MM.1S (cell line): ENCODE measurements around the gene MEGF11.

ENCODE experiments used
- DNase-seq: peaks from one replicate; pipeline ENCODE4 v3.0.0-alpha.2; 2015
- H2AFZ ChIP-seq: fragments of 300-600 bp; sonication (generic); 2 replicates; pipeline ENCODE4 v1.6.0; 2016; ENCODE audit warnings: antibody characterized with exemption, low read length
- H3F3A ChIP-seq: fragments of 300-600 bp; sonication (generic); 2 replicates; pipeline ENCODE4 v1.6.1; 2016; ENCODE audit warnings: mild to moderate bottlenecking, antibody characterized with exemption, low read length, moderate library complexity, mixed read lengths; ENCODE audit not compliant: insufficient read depth
- H3K27ac ChIP-seq: fragments of 300-600 bp; sonication (generic); 2 replicates; pipeline ENCODE4 v1.5.1; 2016; ENCODE audit warnings: mild to moderate bottlenecking, low read length
- H3K27me3 ChIP-seq: fragments of 300-600 bp; sonication (generic); replicated peaks from 2 replicates; pipeline ENCODE4 v1.6.0; 2016; ENCODE audit warnings: low read length; ENCODE audit not compliant: insufficient read depth
- H3K36me3 ChIP-seq: fragments of 300-600 bp; sonication (generic); replicated peaks from 2 replicates; pipeline ENCODE4 v1.6.1; 2016; ENCODE audit warnings: mild to moderate bottlenecking, low read length, mixed read lengths; ENCODE audit not compliant: insufficient read depth
- H3K4me1 ChIP-seq: fragments of 300-600 bp; sonication (generic); 2 replicates; pipeline ENCODE4 v1.6.1; 2016; ENCODE audit warnings: low read length, mixed read lengths
- H3K4me2 ChIP-seq: fragments of 300-600 bp; sonication (generic); 2 replicates; pipeline ENCODE4 v1.6.0; 2016; ENCODE audit warnings: low read depth, low read length
- H3K4me3 ChIP-seq: fragments of 300-600 bp; sonication (generic); 2 replicates; pipeline ENCODE4 v1.5.1; 2016; ENCODE audit warnings: low read length, mixed read lengths
- H3K79me2 ChIP-seq: fragments of 300-600 bp; sonication (generic); 2 replicates; pipeline ENCODE4 v1.6.1; 2016; ENCODE audit warnings: mixed run types, low read length, mixed read lengths
- H3K9ac ChIP-seq: fragments of 300-600 bp; sonication (generic); 2 replicates; pipeline ENCODE4 v1.6.1; 2016; ENCODE audit warnings: low read length, mixed read lengths
- H3K9me2 ChIP-seq: fragments of 300-600 bp; sonication (generic); replicated peaks from 2 replicates; pipeline ENCODE4 v1.6.1; 2016; ENCODE audit warnings: mild to moderate bottlenecking, low read length, mixed read lengths; ENCODE audit not compliant: insufficient read depth
- H3K9me3 ChIP-seq: fragments of 300-600 bp; sonication (generic); replicated peaks from 2 replicates; pipeline ENCODE4 v1.6.1; 2016; ENCODE audit warnings: mild to moderate bottlenecking, low read length, mixed read lengths; ENCODE audit not compliant: insufficient read depth
- H4K20me1 ChIP-seq: fragments of 300-600 bp; sonication (generic); 2 replicates; pipeline ENCODE4 v1.6.1; 2016; ENCODE audit warnings: mild to moderate bottlenecking, low read length, moderate library complexity, mixed read lengths; ENCODE audit not compliant: insufficient read depth
- EZH2 ChIP-seq: fragments of 300-600 bp; sonication (generic); optimal IDR thresholded peaks from 2 replicates; pipeline ENCODE3; 2017; ENCODE audit warnings: low read depth, mild to moderate bottlenecking, antibody characterized with exemption, low read length, mixed read lengths
- EZH2phosphoT487 ChIP-seq: fragments of 300-600 bp; sonication (generic); IDR thresholded peaks from 2 replicates; pipeline ENCODE4 v1.6.1; 2018; ENCODE audit warnings: antibody characterized with exemption, low read length
- TF ChIP-seq, protein P1 (sequence below): fragments of 300-600 bp; sonication (generic); IDR thresholded peaks from 2 replicates; pipeline ENCODE4 v1.5.1; 2016; ENCODE audit warnings: antibody characterized with exemption, low read length, mixed read lengths

The MEGF11 gene

DNA sequence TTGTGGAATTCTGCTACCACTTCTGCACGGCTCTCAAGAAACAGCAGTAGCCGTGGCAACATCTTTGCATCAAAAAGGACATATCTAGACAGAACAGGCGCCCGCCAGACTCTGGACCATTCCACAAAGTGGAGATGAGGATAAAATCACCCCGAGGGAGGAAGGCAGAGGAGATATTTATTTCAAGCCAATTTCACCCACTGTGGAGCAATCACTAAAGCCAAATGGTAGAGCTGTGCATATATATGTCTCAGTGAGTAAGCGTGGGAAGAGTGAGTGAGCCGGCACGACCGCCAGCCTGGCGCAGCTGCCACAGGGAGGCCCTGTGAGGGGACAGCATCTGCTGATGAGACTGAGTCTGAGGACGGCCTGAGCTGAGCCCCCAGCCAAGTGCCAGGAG, 111.3 kb downstream of the MEGF11 start:
- Histone ChIP-seq H3K79me2 (no peaks in the 10 kb centered on the region), H3K9me3 (no peaks in the 10 kb centered on the region), H3K4me1 (no peaks in the 10 kb centered on the region), H3K9me2 (no peaks in the 10 kb centered on the region), H3K27me3 (peaks cover 8% of the 10 kb centered on the region; the same call in 1 of the 2 replicates), H3K4me3 (no peak overlapping the region), H3F3A (no peaks in the 10 kb centered on the region), H3K27ac (no peak overlapping the region), H3K36me3 (no peaks in the 10 kb centered on the region), H3K9ac (no peak overlapping the region), H3K4me2 (no peak overlapping the region), H4K20me1 (no peaks in the 10 kb centered on the region), H2AFZ (no peak overlapping the region)
- no peak for DNase-seq
- TF ChIP-seq, protein P1, sequence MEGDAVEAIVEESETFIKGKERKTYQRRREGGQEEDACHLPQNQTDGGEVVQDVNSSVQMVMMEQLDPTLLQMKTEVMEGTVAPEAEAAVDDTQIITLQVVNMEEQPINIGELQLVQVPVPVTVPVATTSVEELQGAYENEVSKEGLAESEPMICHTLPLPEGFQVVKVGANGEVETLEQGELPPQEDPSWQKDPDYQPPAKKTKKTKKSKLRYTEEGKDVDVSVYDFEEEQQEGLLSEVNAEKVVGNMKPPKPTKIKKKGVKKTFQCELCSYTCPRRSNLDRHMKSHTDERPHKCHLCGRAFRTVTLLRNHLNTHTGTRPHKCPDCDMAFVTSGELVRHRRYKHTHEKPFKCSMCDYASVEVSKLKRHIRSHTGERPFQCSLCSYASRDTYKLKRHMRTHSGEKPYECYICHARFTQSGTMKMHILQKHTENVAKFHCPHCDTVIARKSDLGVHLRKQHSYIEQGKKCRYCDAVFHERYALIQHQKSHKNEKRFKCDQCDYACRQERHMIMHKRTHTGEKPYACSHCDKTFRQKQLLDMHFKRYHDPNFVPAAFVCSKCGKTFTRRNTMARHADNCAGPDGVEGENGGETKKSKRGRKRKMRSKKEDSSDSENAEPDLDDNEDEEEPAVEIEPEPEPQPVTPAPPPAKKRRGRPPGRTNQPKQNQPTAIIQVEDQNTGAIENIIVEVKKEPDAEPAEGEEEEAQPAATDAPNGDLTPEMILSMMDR, result no peak
- TF ChIP-seq EZH2phosphoT487, result no peak
- no peak for TF ChIP-seq EZH2

DNA sequence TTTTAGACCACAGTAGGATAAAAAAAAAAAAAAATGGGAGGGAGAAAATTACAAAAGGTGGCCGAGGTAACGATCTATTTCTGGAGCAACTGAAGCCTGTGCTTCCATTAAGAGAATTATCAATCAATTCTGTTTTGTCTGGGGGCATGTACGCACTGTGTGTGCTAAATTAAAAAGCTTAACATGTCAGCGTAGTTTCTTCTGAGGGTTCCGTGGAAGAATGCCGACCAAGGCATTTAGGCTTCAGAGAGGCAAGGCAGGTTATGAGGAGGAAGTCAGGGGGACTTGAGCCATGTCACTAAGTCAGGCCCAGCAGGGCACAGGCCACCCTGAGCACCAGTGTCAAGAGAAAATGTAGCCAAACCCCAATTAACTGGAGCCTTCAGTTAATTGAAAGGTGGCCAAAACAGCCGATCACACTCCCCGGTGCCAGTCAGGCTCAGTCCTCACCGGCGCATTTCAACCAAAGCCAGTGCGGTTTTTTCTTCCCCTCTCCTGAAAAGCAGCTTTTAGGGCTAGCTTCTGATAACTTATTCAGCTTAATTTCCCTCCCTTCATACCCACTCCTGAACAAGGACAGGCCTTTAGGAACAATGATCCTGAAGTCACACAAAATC, 113.9 kb downstream of the MEGF11 start:
- no peak overlapping the region for H3K4me3 ChIP-seq
- no peaks in the 10 kb centered on the region for H3K36me3 ChIP-seq
- no peaks in the 10 kb centered on the region for H3K79me2 ChIP-seq
- H3K9me2 ChIP-seq, result no peaks in the 10 kb centered on the region
- H4K20me1 ChIP-seq, result no peaks in the 10 kb centered on the region
- no peaks in the 10 kb centered on the region for H3K4me1 ChIP-seq
- no peak overlapping the region for H3K27ac ChIP-seq
- no peaks in the 10 kb centered on the region for H3K27me3 ChIP-seq
- no peak overlapping the region for H2AFZ ChIP-seq
- no peak overlapping the region for H3K9ac ChIP-seq
- no peak overlapping the region for H3K4me2 ChIP-seq
- TF ChIP-seq EZH2 (no peak), EZH2phosphoT487 (no peak)
- TF ChIP-seq, protein P1, result no peak
- no peak for DNase-seq
- no peaks in the 10 kb centered on the region for H3K9me3 ChIP-seq
- no peaks in the 10 kb centered on the region for H3F3A ChIP-seq

DNA sequence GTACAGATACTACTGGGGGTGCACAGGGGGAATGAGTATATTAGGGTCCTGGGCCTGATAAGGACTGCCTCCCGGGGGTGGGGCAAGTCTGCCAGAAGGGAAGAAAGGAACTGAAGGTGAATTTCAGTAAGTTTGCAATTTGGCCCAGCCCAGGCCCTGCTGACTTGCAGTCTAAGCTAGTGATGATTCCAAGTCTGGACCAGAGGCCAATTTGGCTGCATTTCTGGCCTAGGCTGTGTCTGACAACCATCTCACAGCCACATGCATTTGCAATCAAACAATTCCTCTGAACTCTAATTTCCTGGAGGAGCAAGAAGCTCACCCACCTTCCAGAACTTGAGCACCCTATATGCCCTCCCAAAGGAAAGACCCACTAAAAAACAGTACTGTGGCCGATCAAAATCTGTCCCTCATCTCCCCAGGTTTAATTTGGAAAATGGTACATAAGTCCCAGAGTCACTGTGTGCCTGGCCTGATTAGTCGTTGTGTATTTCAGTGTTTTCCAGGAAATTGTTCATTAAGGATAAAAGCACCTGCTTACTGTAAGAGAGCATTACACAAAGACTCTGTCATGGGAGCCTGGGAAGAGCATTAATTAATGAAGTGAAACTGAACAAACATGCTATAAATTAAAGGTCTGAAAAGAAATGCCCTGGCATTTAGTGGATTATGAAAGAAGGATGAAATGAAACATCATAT, 114.5 kb downstream of the MEGF11 start:
- Histone ChIP-seq H4K20me1 (no peaks in the 10 kb centered on the region), H3K36me3 (no peaks in the 10 kb centered on the region), H3F3A (no peaks in the 10 kb centered on the region), H3K9me3 (no peaks in the 10 kb centered on the region), H2AFZ (no peak overlapping the region), H3K79me2 (no peaks in the 10 kb centered on the region), H3K4me2 (no peak overlapping the region), H3K4me1 (no peaks in the 10 kb centered on the region), H3K9me2 (no peaks in the 10 kb centered on the region), H3K4me3 (no peak overlapping the region), H3K27ac (no peak overlapping the region), H3K9ac (no peak overlapping the region), H3K27me3 (no peaks in the 10 kb centered on the region)
- TF ChIP-seq, protein P1, result no peak
- TF ChIP-seq EZH2, result no peak
- DNase-seq, result no peak
